GM21529 (cell line): Measurements from ENCODE around the gene GDF11.

Experiments
- ATAC-seq: cut with Tn5 transposase; IDR thresholded peaks from one replicate; pipeline ENCODE4 v1.9.1; 2021; ENCODE audit not compliant: unreplicated experiment

GDF11 gene

GRCh38 chr12:55780685-55781084, 37.8 kb downstream of the GDF11 start:
- no peak for ATAC-seq

GRCh38 chr12:55788546-55788945, 45.6 kb downstream of the GDF11 start:
- no peak for ATAC-seq

- ATAC-seq: no peak
These were observed 46.2 kb downstream of the GDF11 start for GRCh38 chr12:55789171-55789570.

- no peak for ATAC-seq
These were observed 47.0 kb downstream of the GDF11 start for GRCh38 chr12:55789893-55790292.

- ATAC-seq: no peak
These were observed 53.0 kb downstream of the GDF11 start for GRCh38 chr12:55795950-55796349.

- ATAC-seq: no peak
These were observed 54.1 kb downstream of the GDF11 start for GRCh38 chr12:55797068-55797467.

- no peak for ATAC-seq
These were observed 54.6 kb downstream of the GDF11 start for GRCh38 chr12:55797550-55797949.
